Measurements from ENCODE around the gene PLIN1. TPM values are rescaled to one million over a fixed set of nuclear protein-coding genes. Genes with fewer than 3 reads are reported as not detected.

Gene PLIN1
- total and polyA plus RNA-seq, 2 experiments from 2014 or later, result 0.21 to 0.90 TPM

Small RNA genes lying within 50 kb of the gene (small RNA-seq; reads per million reads assigned to genes)
- 0.17 reads per million for gene RNU6-132P (ENCODE audit: low replicate concordance)

Other genes starting within 250 kb of the PLIN1 start
- gene RHCG, start 182.8 kb downstream of the PLIN1 start, total RNA-seq (2014; rRNA removed; shearing (Covaris generic)), result 0.63 TPM in 1 of 2 replicates, not detected in the other
- 0.21 and 0.35 TPM in 2 replicates for gene RHCG, start 182.8 kb downstream of the PLIN1 start, polyA plus RNA-seq (2016; fragmentation: Nextera tagmentation; extraction: Ambion mirVana)
- 37.1 and 42.3 TPM in 2 replicates for gene TICRR, start 103.9 kb downstream of the PLIN1 start, total RNA-seq (2014; rRNA removed; shearing (Covaris generic))
- 10.9 and 11.2 TPM in 2 replicates for gene TICRR, start 103.9 kb downstream of the PLIN1 start, polyA plus RNA-seq (2016; fragmentation: Nextera tagmentation; extraction: Ambion mirVana)
- 13.4 and 20.1 TPM in 2 replicates for gene KIF7, start 23.9 kb downstream of the PLIN1 start, total RNA-seq (2014; rRNA removed; shearing (Covaris generic))
- gene KIF7, start 23.9 kb downstream of the PLIN1 start, polyA plus RNA-seq (2016; fragmentation: Nextera tagmentation; extraction: Ambion mirVana), result 4.3 and 4.6 TPM in 2 replicates
- gene PEX11A, start 11.4 kb upstream of the PLIN1 start, total RNA-seq (2014; rRNA removed; shearing (Covaris generic)), result 4.5 and 4.8 TPM in 2 replicates
- 2.1 and 3.9 TPM in 2 replicates for gene PEX11A, start 11.4 kb upstream of the PLIN1 start, polyA plus RNA-seq (2016; fragmentation: Nextera tagmentation; extraction: Ambion mirVana)
- 0.14 TPM in 1 of 2 replicates, not detected in the other for gene WDR93, start 11.4 kb upstream of the PLIN1 start, total RNA-seq (2014; rRNA removed; shearing (Covaris generic))
- not detected in 2 replicates for gene WDR93, start 11.4 kb upstream of the PLIN1 start, polyA plus RNA-seq (2016; fragmentation: Nextera tagmentation; extraction: Ambion mirVana)
- 0.21 TPM in 1 of 2 replicates, not detected in the other for gene MESP1, start 71.9 kb upstream of the PLIN1 start, total RNA-seq (2014; rRNA removed; shearing (Covaris generic))
- 0.91 TPM in 1 of 2 replicates, not detected in the other for gene MESP1, start 71.9 kb upstream of the PLIN1 start, polyA plus RNA-seq (2016; fragmentation: Nextera tagmentation; extraction: Ambion mirVana)
- gene MESP2, start 97.0 kb upstream of the PLIN1 start, total RNA-seq (2014; rRNA removed; shearing (Covaris generic)), result 0.16 and 1.3 TPM in 2 replicates
- 0.24 and 0.68 TPM in 2 replicates for gene MESP2, start 97.0 kb upstream of the PLIN1 start, polyA plus RNA-seq (2016; fragmentation: Nextera tagmentation; extraction: Ambion mirVana)
- gene ANPEP, start 135.5 kb upstream of the PLIN1 start, total RNA-seq (2014; rRNA removed; shearing (Covaris generic)), result 0.58 and 0.80 TPM in 2 replicates
- 0.87 and 1.8 TPM in 2 replicates for gene ANPEP, start 135.5 kb upstream of the PLIN1 start, polyA plus RNA-seq (2016; fragmentation: Nextera tagmentation; extraction: Ambion mirVana)
- 90.8 and 93.3 TPM in 2 replicates for gene AP3S2, start 214.6 kb upstream of the PLIN1 start, total RNA-seq (2014; rRNA removed; shearing (Covaris generic))
- gene AP3S2, start 214.6 kb upstream of the PLIN1 start, polyA plus RNA-seq (2016; fragmentation: Nextera tagmentation; extraction: Ambion mirVana), result 8.5 and 9.4 TPM in 2 replicates
- gene ARPIN, start 233.6 kb upstream of the PLIN1 start, total RNA-seq (2014; rRNA removed; shearing (Covaris generic)), result 1.4 and 2.8 TPM in 2 replicates
- gene ARPIN, start 233.6 kb upstream of the PLIN1 start, polyA plus RNA-seq (2016; fragmentation: Nextera tagmentation; extraction: Ambion mirVana), result 0.68 and 0.79 TPM in 2 replicates

All from GM23338 (cell line).